ENCODE results near the gene RBKS.
"Not testable (repeated sequence)": the region's sequence is repeated elsewhere in the genome, so short reads cannot be mapped to it uniquely, and the experiment has no call there.

RBKS gene

DNA sequence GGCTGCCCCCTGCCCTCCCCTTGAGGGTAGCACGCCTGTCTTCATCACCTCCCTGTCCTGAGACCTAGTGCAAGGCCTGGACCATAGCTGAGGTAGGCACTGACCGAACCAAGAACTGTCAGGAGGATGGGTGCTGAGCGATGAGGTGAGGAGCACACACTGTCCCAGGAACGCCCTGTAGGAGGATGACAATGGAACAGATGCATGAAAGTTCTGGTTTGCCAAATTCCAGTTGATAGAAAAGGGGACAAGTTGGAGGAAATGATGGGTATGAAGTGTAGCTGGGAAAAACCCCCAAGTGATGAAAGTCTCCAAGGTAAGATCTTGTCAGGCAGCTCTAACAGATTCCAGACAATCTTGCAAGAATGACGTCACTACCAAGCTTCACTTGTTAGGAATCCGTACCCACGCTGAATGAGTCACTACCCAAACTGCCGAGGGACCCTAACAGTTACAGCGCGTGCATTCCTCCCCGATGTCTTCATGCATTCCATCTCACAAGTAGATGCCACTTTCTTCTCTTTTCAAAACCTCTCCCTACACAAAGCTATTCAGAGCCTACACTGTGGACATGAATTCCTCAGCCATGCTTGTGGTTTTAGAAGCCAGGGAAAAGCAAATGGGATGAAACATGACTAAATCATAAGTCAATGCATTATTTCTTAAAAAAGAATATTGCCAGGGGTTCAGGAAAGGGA, 91.1 kb downstream of the RBKS start:
- DNase-seq (ENCODE audit: low spot score) = no peak

DNA sequence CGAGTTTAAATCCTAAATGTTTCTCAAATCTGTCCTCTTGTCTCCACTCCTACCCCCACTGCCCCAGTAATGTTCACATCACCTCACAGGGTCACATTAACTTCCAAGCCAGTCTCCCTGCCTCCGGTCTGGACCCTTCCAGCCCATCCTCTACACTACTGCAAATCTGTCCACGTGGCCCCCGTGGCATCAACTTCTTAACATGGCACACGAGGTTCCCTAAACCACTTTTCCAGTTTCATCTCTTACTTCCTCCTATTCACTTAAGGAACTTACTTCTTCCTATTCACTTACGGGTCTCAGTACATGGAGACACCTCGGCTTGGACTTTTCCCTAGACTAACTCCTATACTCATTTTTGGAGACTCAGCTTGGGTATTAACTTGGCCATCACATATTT, 91.7 kb downstream of the RBKS start:
- no peak for DNase-seq (ENCODE audit: low spot score)

DNA sequence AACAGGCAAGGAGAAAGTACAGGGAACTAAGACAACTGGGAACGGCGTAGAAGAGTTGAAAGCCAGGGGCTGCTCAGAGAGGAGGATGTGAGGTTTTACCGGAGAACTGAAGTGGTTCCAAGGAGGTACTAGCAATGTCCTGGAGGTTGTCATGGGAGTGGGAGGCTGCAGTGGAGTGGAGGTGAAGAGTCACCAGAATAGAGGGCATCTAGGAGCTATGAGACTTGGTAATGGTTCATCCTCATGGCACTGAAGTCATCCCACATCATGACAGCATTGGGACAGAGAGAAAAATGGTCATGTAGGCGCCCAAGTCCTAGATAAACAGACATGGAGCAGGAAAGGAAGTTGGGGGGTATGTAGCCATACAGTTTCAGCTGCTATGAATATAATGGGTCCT, 92.3 kb downstream of the RBKS start:
- no peak for DNase-seq (ENCODE audit: low spot score)

DNA sequence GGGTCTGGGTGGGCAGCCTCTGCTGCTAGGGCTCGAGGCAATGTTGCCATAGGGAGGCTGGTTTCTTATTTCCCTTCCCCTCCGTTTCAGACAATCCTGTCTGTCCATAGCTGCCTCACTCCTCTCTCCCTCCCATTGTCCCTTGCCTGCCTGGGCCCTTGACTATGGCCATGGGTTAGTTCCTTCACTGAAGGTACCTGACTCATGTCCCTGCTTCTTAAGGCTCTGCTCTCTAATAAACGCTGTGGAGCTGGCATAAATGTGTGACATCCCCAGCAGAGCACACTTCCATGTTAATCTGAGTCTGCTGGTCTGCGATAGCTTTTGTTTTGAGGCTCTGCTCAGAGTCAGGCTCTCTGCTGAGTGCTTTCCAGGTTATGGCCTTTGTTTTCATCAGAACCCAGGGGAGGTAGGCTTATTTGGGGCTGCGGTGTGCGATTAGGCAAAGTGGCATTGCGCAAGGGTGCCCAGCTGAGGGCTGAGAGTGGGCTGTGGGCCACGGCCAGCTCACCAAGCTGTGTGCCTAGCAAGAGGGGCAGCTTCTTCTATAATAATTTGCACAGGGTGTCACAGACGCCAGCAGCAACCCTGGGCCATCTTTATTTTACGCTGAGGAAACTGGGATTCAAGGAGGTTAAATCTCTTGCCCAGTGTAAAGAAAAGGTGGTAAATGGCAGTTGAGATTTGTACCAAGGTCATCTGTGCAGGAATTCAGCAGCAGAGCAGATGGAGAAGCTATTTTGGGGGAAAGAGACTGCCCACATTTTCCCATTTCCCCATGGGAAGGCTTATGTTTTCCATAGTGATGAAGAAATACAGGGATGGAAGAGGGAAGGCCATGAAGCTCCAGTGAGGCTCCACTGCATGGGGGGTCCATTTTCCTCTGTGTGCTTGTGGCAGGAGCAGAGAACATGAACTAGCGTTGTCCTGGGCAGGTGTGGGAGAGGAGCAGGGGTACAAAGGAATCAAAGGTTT, 93.1 kb downstream of the RBKS start:
- DNase-seq (ENCODE audit: low spot score) = no peak

DNA sequence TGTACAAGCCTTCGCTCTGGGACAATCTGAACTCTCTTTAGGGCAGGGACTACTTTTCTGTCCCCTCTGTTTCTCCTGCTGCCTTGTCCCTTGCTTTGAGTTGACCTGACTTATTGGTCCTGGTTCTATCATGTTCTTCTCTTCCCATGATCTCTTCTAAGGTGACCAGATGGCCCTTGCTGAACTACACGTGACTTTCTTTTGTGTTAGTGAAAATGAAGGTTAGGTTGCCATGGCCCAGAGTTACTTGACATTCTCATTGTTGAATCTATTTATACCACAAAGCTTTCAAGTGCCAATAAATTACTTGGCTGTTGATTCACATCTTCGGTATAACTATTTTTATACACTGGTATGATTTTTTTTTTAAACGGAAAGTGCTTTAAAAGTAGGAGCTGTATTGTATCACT, 94.3 kb downstream of the RBKS start:
- no peak for DNase-seq (ENCODE audit: low spot score)

DNA sequence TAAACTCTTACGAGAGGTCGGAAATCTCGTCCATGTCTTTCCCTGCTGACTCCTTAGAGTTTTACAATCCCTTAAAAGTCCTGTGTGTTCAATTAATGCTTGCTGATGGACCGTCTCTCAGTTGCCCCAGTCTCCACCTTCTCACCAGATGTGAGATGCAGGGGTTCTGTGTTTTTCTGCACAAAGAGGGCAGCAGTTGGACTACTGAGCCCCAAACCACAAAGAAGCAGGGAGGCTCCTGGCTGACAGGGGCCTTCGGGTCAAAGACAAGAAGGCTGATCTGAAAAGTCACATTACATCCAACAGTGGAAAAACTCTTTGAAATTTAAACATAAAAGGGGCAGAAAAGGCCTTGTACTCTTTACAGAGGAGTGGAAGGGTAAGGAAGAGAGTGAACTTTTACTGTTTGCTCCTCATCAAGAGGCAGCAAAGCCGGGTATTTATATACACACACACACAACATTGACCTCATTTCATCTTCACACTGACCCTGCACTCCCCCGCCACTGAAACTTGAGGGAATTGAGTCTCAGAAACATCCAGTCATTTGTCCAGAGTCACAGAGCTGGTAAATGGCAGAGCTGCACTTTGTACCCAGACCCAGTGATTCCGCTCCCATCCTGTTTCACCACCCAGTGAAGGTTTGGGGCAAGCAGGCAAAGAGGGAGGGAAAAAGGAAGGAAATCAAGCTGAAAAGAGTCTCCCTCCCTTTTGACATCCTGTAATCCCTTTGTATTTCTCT, 94.9 kb downstream of the RBKS start:
- DNase-seq (ENCODE audit: low spot score) = no peak

DNA sequence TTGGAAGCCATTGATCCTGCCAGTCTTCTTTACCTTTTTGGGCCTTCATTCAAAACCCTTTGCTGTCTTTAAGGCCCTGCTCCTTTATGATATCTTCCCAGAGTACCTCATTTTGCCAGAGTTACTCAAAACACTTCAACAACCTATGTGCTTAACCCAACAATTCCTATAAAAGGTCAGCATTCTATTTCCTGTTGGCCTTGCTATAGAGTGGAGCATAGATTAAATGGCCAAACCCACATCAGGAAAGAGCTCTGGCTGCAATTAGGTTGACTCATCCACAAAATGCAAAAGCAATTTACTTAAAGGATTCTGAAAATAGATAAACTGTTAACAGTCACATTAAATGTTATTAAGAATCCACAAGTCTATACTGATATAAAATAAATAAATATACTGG, 97.4 kb downstream of the RBKS start:
- no peak for DNase-seq (ENCODE audit: low spot score)

DNA sequence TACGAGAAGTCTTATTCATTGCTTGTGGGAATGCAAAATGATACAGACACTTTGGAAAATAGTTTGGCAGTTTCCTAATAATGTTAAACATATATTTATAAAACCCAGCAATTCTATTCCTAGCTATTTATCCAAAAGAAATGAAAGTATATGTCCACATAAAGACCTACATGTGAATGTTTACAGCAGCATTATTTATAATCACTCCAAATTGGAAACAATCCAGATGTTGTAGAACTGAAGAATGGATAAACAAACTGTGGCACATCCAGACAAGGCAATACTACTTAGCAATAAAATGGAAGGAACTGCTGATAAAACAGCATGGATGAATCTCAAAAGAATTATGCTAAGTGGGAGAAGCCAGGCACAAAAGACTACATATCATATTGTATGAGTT, 99.4 kb downstream of the RBKS start:
- DNase-seq (ENCODE audit: low spot score) = no peak

DNA sequence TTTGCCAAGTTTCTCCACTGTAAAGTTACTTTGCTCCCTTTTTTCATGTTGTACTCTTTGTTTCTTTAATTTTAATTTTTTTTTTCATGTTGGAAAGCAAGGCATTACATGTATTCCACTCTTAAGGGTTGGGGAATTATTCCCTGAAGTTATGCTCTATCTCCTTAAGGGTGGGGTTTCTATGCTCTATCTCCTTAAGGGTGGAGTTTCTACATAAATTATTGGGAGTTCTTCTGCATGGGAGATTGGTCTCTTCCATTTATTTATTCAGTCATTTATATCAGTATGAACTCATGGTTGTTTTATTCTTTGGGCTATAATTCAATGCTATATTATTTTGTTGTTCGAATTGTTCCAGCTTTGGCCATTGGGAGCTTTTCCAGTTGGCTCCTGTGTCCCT, 107.5 kb downstream of the RBKS start:
- no peak for DNase-seq (ENCODE audit: low spot score)

DNA sequence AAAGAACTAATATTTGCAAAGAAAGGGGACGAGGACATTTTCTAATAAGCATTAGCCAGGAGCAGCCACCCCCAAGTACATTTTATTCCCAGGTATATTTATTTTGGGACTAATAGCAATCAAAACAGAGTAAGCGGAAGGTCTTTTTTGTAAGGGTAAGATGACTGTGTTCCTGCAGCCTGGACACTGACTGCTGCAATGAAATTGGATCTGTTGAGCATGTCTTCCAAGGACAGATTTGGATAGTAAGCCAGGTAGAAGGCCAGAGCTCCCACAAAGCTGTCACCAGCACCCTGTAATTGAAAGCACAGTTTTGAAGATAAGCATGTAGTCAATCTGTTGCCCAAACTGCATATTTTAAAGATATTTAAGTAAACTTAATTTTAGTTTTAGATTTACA, 108.7 kb downstream of the RBKS start:
- no peak for DNase-seq (ENCODE audit: low spot score)

DNA sequence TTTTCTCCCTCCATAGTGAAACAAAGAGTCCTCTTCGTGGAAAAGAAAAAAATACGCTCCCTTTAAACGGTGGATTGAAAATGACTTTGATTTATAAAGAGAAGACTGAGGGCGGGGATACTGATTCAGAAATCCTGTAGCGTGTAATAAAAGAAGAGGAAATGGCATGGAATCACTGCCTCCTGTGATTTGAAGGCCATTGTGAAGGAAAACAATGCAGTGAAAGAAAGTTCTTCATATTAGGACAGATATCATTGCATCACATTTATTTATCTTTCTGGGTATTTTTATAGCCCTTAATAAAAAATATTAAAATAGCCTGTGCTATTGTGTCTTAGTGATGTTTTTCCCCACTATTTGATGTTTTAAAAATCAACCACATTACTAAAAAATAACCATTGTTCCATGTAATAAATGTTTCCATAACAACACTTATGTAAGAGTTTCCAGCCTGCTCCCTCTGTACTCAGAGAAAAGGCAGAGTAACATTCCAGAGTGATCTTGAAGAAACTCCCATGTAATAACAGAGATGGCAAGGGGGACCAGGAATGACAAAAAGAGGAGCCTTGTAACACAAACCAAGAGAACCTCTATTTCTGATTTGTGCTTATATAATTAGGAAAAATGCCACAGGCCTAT, 110.7 kb downstream of the RBKS start:
- no peak for DNase-seq (ENCODE audit: low spot score)

DNA sequence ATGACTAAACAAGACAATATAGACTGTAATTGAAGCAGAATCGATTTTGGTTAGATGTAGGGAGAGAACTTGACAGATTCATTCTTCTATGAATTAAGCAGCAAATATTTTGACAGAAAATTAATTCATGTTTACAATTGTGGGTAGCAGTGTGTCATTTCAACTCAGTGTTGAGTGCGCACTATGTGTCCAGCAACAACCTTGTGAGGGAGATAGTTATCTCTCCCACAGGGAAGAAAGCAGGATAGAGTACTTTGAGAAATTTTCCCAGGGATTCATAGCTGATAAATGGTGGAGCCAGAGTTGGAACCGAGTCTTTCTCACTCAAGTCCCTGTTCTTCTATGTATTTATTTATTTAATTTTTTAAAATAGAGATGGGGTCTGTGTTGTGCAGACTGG, 113.5 kb downstream of the RBKS start:
- no peak for DNase-seq (ENCODE audit: low spot score)

DNA sequence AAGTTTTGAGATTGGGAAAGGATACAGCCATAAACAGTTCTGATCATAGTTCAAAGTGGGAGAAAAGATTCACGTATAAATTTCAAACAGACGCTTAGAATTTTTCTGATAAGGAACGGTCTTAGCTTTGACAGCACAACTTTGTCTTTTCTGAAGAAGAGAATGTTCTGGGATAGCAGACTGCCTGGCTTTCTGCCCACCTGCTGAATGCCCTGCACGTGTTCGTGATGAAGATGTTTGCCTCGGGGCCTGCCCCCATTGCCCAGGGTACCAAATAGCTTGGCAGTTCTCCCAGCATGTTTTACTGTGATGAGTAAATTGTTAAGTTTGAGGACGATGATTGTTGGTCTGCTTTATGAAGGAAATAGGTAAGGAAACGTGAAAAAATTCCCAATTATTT, 114.1 kb downstream of the RBKS start:
- DNase-seq (ENCODE audit: low spot score) = no peak

DNA sequence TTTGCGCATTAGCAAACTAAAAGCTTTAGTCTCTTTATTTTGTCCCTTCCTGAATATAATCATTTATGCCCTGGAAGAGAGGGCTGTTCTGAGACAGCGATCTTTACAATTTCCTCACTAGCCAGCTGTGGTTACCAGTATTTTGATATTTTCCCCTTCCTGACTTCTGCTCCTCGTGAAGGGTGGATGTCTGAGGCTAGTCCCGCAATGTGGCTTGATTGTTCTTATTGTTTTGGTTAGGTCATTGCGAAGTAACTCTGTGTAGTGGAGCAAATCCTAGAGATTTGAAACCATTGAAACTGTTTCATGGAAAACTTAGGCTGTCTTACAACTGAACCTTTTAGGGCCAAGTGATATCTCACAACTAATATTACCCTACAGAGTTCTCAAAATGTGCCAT, 116.2 kb downstream of the RBKS start:
- no peak for DNase-seq (ENCODE audit: low spot score)

DNA sequence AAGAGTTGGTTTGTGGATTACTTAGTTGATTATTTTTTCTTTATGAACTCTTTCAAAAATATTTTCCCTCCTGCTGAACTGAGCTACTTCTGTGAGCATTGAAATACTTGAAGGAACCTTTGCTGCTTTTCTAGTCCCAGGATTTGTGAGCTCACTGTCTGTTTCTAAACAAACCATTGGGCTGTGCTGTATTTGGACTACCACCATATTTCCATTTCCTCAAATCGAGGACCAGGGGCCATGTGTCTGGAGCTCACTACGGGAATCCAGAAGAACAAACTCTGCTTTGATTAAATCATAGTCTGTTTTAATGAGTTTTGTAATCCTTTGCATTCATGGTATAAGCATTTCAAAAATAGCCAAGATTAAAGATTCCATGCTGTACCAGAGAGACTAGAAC, 117.4 kb downstream of the RBKS start:
- DNase-seq (ENCODE audit: low spot score) = no peak

DNA sequence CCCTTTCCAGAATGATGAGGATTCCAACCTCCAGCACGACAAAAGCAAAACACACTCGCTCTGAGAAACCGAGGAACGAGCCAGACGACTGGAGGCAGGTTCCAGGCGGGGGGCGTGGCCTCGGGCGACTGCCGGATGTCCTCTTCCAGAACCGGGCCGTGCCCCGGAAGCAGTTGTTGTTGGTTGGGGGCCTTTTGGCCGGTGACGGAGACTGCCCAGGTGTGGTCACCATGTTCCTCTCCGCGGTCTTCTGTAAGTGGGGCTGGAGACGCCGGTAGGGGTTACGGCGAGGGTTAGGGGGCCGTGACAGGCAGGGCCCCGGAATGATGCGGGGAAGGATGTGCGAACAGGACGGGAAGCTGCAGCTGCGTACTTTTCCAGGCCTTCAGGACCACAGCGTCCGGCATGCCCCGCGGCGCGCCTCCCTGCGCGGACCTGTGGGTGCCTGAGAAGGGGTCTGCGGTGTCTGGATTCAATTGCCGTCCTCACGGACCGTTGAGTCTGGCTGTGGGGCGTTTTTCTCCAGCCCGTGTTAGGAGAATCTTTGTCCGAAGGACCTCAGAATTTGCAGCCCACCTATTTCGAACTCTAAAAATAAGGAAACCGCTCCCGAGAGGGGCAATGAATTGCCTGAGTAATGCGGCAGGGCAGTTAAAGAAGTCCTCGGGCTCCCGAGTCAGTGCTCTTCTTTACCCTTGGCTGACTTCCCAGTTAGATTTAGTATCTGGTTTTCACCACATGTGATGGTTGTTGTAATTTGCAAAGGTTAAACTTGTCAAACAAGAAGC, 118.4 kb downstream of the RBKS start, which contains the start of gene MRPL33:
MRPL33 (plus strand) TSS at position 172 of the 788 bp plus-strand sequence; CDS start at position 231, 59 bp downstream.
- DNase-seq (ENCODE audit: low spot score) = peak; percentile 87

DNA sequence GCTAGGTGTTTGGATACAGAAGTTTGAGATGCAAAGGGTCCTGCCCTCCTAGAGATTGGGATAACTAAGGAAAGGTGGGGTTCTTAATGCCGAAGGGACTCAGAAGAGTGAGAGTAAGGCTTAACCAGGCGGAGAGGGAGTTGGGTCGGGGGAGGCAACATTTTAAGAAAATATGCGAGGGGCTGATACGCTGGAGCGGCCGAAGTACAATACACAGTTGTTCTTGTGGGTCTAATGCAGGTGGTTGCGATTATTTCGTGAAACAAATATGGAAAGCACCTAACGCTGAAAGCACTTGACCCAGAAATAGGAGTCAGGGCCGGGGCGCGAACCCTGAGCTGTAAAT, 119.0 kb downstream of the RBKS start:
- DNase-seq (ENCODE audit: low spot score) = no peak

DNA sequence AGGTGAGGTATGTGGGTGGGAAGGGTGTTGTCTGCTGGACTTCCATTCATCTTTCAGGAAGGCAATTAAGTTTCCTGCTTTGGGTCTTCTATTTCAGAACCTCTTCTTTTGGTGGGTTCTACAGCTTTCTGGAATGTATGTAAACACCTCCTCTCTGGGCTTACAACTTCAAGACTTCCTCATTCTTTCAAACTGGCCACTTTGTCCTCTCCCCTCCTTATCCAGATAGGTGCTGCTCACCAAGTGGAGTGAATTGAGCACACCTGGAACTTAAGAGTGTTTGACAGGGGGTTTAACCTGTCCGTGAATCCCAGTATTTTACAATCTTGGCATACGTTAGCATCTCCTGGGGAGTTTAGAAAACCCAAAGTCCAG, 123.9 kb downstream of the RBKS start:
- DNase-seq (ENCODE audit: low spot score) = no peak

DNA sequence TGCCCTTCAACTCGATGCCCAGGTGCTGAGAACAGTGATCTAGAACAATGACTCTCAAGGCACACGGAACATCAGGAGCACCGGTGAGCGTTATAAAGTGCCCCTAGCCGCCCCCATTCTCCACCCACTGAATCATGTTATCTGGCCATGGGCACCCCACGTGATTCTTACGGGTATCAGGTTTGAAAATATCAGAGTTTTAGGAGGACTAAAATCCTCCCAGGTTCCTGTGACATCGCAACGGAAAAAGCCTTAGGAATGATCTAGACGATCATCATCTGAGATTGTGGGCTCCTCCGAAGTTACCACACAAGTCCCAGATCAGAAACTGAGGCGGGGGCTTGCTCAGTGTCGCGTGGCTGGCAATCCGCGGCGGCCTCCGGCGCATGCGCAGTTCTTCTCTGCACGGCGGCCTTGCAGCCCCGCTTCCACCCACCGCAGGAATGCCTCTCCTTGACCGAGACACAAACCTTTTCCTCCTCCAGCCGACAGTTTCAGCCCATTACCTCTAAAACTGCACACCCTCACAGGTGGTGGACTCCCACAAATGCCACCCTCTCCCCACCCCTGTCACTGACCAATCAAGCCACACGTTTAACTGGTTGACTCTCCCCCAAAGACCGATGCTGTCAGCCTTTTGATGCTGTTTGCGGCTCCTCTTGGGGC, 124.4 kb downstream of the RBKS start:
- DNase-seq (ENCODE audit: low spot score) = no peak

DNA sequence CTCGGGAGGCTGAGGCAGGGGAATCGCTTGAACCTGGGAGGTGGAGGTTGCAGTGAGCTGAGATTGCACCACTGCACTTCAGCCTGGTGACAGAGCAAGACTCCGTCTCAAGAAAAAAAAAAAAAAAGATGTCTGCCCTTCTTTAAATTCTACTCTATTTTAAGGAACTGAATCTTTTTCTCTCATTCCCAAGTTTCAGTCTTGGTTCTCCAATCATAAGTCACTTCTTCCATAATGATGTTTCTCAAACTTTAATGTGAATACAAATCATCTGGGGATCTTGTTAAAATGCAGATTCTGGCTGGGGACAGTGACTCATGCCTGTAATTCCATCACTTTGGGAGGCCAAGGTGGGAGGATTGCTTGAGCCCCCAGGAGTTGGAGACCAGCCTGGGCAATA, 125.7 kb downstream of the RBKS start:
- not testable (repeated sequence) for DNase-seq (ENCODE audit: low spot score)

DNA sequence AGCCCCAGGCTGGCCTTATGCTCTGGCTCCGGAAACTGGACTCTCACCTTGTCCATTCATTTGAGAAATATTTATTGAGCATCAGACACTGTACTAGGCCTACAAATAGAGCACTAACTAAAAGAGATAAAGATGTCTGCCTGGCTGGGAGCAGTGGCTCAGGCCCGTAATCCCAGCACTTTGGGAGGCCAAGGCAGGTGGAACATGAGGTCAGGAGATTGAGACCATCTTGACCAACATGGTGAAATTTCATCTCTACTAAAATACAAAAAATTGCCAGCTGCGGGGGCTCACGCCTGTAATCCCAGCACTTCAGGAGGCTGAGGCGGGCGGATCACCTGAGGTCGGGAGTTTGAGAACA, 126.3 kb downstream of the RBKS start:
- no peak for DNase-seq (ENCODE audit: low spot score)
